ENCODE data around the gene LGR4. TPM values are rescaled to one million over a fixed set of nuclear protein-coding genes. Genes with fewer than 3 reads are reported as not detected.

Gene LGR4
- total and polyA plus RNA-seq, 7 donors: 11.3 to 44.3 (median 29.9) TPM

DNA sequence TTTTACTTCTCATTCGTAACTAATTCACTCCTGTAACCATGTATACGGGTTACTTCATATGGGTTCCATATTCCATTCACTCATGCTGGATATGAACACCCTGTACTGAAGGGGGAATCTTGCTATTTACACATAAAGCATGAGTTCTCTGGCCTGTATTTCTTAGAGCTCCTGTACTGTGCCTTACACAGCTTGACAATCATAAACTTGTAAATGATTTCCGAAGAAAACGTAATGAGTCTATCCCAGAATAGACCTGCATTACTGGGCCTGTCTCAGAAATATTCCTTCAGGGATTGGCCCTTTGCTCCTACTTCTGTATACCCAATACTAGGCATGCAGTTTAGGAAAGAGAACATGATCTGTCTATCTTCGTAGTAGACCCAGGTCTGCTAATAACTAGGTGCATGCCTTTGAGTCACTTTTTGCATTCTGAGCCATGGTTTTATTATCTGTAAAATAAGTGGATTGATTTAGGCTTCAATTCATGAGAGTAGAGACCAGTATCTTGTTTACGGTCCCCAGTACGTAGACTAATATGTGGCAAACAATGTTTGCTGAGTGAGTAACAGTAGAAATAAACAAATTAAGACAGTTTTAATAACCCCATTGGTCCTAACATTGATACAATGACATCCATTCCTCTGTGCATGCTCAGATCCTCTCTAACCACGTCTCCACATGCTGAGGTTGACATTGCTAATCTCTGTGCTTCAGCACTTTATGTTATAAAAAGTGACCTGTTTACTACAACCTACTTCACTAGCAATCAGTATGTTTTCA lies 110.8 kb downstream of the LGR4 start:
- H3K4me3 ChIP-seq: no peak overlapping the region
- H3K27me3 ChIP-seq: no peaks in the 10 kb centered on the region
- H3K36me3 ChIP-seq: no peaks in the 10 kb centered on the region
- intact Hi-C loops (cut with DNase I): loop anchor here (5.0 kb wide), 1 partner anchor 110 kb away; the partner anchor contains the start of gene LGR4
- 21 to 67% methylated on average over 8 of the region's 8 CpGs for WGBS, 2 donors
- no peak overlapping the region for H3K27ac ChIP-seq
- DNase-seq: no peak
- no peaks in the 10 kb centered on the region for H3K9me3 ChIP-seq
- TF ChIP-seq, protein P1, sequence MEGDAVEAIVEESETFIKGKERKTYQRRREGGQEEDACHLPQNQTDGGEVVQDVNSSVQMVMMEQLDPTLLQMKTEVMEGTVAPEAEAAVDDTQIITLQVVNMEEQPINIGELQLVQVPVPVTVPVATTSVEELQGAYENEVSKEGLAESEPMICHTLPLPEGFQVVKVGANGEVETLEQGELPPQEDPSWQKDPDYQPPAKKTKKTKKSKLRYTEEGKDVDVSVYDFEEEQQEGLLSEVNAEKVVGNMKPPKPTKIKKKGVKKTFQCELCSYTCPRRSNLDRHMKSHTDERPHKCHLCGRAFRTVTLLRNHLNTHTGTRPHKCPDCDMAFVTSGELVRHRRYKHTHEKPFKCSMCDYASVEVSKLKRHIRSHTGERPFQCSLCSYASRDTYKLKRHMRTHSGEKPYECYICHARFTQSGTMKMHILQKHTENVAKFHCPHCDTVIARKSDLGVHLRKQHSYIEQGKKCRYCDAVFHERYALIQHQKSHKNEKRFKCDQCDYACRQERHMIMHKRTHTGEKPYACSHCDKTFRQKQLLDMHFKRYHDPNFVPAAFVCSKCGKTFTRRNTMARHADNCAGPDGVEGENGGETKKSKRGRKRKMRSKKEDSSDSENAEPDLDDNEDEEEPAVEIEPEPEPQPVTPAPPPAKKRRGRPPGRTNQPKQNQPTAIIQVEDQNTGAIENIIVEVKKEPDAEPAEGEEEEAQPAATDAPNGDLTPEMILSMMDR (IDR thresholded peaks at IDR 0.05): no peak
- TF ChIP-seq EP300 (IDR thresholded peaks at IDR 0.05) (no peak), POLR2AphosphoS5 (IDR thresholded peaks at IDR 0.05) (no peak), POLR2A (IDR thresholded peaks at IDR 0.05) (no peak)
- peaks cover 0 to 16% (median 13%) of the 10 kb centered on the region in 4 donors for H3K4me1 ChIP-seq

DNA sequence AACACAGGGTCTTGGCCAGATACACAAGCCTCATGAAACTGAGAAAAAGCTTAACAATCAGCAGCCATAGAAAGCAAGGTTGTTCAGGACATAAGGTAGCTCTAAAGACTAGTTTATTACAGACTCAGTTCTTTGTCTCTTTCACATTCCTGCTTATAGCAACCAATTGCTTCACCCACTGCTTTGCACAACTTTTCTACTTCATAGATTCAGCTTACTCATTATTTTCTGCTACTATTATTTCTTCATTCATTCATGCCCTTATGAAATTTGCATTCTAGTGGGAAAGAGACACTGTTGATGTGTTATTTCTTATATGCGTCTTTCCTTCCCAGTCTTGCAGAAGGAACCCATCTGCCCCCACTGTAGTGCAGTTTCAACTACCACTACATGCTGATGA lies 114.3 kb downstream of the LGR4 start:
- 97 to 98% methylated on average over 1 of the region's 1 CpG for whole genome bisulfite sequencing, 2 donors
- intact Hi-C loops (cut with DNase I): no loop called here
- TF ChIP-seq, protein P1 (IDR thresholded peaks at IDR 0.05): no peak
- TF ChIP-seq POLR2AphosphoS5 (IDR thresholded peaks at IDR 0.05): no peak
- no peak for TF ChIP-seq EP300 (IDR thresholded peaks at IDR 0.05)
- TF ChIP-seq POLR2A (IDR thresholded peaks at IDR 0.05): no peak

DNA sequence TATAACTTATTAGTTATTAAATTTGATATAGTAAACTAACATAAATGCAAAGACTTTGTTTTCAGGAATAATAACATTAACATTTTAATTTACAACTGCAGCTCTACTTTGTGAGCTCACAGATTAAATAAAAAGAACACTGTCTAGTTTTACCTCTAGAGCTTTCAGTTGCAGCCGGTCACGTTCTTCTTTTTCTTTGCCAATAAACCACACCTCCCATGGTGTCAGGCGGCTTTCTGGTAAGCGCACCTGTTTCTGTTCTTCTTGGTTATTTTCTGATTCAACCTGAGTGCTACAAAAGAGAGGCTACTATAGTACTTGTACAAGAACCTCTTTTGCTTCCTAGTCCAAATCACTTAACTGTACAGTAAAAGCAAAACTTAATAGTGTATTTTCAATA lies 115.3 kb downstream of the LGR4 start:
- intact Hi-C loops (cut with DNase I): no loop called here
- TF ChIP-seq, protein P1 (IDR thresholded peaks at IDR 0.05): no peak
- TF ChIP-seq POLR2A (IDR thresholded peaks at IDR 0.05) (no peak), POLR2AphosphoS5 (IDR thresholded peaks at IDR 0.05) (no peak), EP300 (IDR thresholded peaks at IDR 0.05) (no peak)
- Histone ChIP-seq H3K27me3 (no peaks in the 10 kb centered on the region), H3K9me3 (no peaks in the 10 kb centered on the region), H3K36me3 (no peaks in the 10 kb centered on the region), H3K4me1 (peaks cover 0 to 3% (median 1%) of the 10 kb centered on the region in 4 donors), H3K4me3 (no peak overlapping the region), H3K27ac (no peak overlapping the region)
- WGBS, 2 donors: 15 to 70% methylated on average over 4 of the region's 4 CpGs
- no peak for DNase-seq

More for the DNA sequence above, 114.3 kb downstream of the LGR4 start:
- Histone ChIP-seq H3K9me3 (no peaks in the 10 kb centered on the region), H3K36me3 (no peaks in the 10 kb centered on the region), H3K27me3 (no peaks in the 10 kb centered on the region), H3K4me3 (no peak overlapping the region), H3K4me1 (peaks cover 0 to 9% (median 6%) of the 10 kb centered on the region in 4 donors), H3K27ac (no peak overlapping the region)
- no peak for DNase-seq

DNA sequence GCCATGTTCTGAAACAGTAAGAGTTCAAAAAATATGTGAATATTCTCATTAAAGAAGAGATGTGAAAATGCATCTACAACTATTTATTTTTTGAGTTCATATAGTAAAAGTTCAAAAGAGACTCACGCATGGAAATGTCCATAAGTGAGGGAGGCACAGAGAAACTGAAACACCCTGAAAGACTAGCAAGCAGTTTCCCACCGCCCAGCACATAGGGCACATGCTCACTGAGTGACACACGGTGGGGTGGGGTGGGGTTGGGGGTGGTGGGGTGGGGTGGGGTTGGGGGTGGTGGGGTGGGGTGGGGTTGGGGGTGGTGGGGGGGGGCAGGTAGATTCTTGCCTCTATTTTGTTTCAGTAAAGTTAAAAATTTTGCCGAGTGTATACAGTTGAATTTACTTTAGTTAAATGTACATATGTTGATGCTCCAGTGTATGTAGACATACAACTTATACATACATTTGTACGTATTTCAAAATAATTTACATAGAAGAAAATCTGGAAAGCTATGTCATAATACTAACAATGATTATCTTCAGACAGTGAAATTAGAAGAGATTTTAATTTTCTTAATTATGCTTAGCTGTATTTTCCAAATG lies 115.9 kb downstream of the LGR4 start:
- DNase-seq: no peak
- intact Hi-C loops (cut with DNase I): no loop called here
- 47 to 72% methylated on average over 5 of the region's 5 CpGs for WGBS, 2 donors

More for the DNA sequence above, 115.9 kb downstream of the LGR4 start:
- no peaks in the 10 kb centered on the region for H3K9me3 ChIP-seq
- H3K4me1 ChIP-seq: no peaks in the 10 kb centered on the region
- H3K4me3 ChIP-seq: no peak overlapping the region
- no peak overlapping the region for H3K27ac ChIP-seq
- TF ChIP-seq, protein P1 (IDR thresholded peaks at IDR 0.05): no peak
- TF ChIP-seq EP300 (IDR thresholded peaks at IDR 0.05) (no peak), POLR2AphosphoS5 (IDR thresholded peaks at IDR 0.05) (no peak), POLR2A (IDR thresholded peaks at IDR 0.05) (no peak)
- H3K27me3 ChIP-seq: no peaks in the 10 kb centered on the region
- H3K36me3 ChIP-seq: no peaks in the 10 kb centered on the region
